GM23338 (cell line): ENCODE measurements around the gene PPP2R5C. TPM values are rescaled to one million over a fixed set of nuclear protein-coding genes. Genes with fewer than 3 reads are reported as not detected.

Experiments
- ATAC-seq: fragments of 200-7000 bp; cut with Tn5 transposase; 3 replicates; pipeline ENCODE4 v1.9.1; 2020
- DNase-seq: peaks from one replicate; pipeline ENCODE4 v3.0.0-alpha.2; 2015; ENCODE audit warnings: low spot score
- H2AFZ ChIP-seq: fragments of 200-600 bp; sonication (generic); 2 replicates; pipeline ENCODE4 v1.8.0; 2016; ENCODE audit warnings: antibody characterized with exemption, mild to moderate bottlenecking, moderate library complexity
- H3F3A ChIP-seq: fragments of 200-600 bp; sonication (generic); replicated peaks from 2 replicates; pipeline ENCODE4 v1.8.0; 2017; ENCODE audit warnings: antibody characterized with exemption, mixed run types, low read depth
- H3K27ac ChIP-seq: fragments of 200-600 bp; sonication (generic); 2 replicates; pipeline ENCODE4 v1.6.1; 2016; ENCODE audit warnings: low read depth
- H3K27me3 ChIP-seq: fragments of 200-600 bp; sonication (generic); 2 replicates; pipeline ENCODE4 v1.8.0; 2016; ENCODE audit warnings: mild to moderate bottlenecking, mixed run types, moderate library complexity; ENCODE audit not compliant: insufficient read depth
- H3K36me3 ChIP-seq: fragments of 200-600 bp; sonication (generic); 2 replicates; pipeline ENCODE4 v1.8.0; 2016; ENCODE audit warnings: mild to moderate bottlenecking; ENCODE audit not compliant: insufficient read depth
- H3K4me1 ChIP-seq: fragments of 200-600 bp; sonication (generic); 2 replicates; pipeline ENCODE4 v1.8.0; 2016; ENCODE audit warnings: mild to moderate bottlenecking, moderate library complexity; ENCODE audit not compliant: insufficient read depth
- H3K4me2 ChIP-seq: fragments of 200-600 bp; sonication (generic); 2 replicates; pipeline ENCODE4 v1.7.1; 2017; ENCODE audit warnings: mixed run types
- H3K4me3 ChIP-seq: fragments of 200-600 bp; sonication (generic); 2 replicates; pipeline ENCODE4 v1.6.1; 2016; ENCODE audit warnings: mixed run types
- H3K79me2 ChIP-seq: fragments of 200-600 bp; sonication (generic); replicated peaks from 2 replicates; pipeline ENCODE4 v1.8.0; 2017; ENCODE audit warnings: mild to moderate bottlenecking; ENCODE audit not compliant: insufficient read depth
- H3K9me2 ChIP-seq: fragments of 200-600 bp; sonication (generic); 2 replicates; pipeline ENCODE4 v1.8.0; 2017; ENCODE audit not compliant: insufficient read depth
- H4K20me1 ChIP-seq: fragments of 200-600 bp; sonication (generic); replicated peaks from 2 replicates; pipeline ENCODE4 v1.8.0; 2017; ENCODE audit warnings: mild to moderate bottlenecking; ENCODE audit not compliant: insufficient read depth
- H3K27ac Mint-ChIP-seq: 2 replicates; pipeline ENCODE4 v1.8.0; 2020; ENCODE audit warnings: inconsistent platforms, mild to moderate bottlenecking, moderate library complexity, mixed read lengths
- H3K27me3 Mint-ChIP-seq: 3 replicates; pipeline ENCODE4 v1.8.0; 2022; ENCODE audit warnings: low read depth, mild to moderate bottlenecking, moderate library complexity, mixed read lengths, inconsistent platforms; ENCODE audit not compliant: insufficient read depth, poor library complexity
- H3K36me3 Mint-ChIP-seq: 3 replicates; pipeline ENCODE4 v1.8.0; 2021; ENCODE audit warnings: low read depth, mild to moderate bottlenecking, inconsistent platforms, moderate library complexity, mixed read lengths
- H3K4me1 Mint-ChIP-seq: 3 replicates; pipeline ENCODE4 v1.8.0; 2020; ENCODE audit warnings: mild to moderate bottlenecking, inconsistent platforms, mixed read lengths
- H3K4me3 Mint-ChIP-seq: 3 replicates; pipeline ENCODE4 v1.8.0; 2021; ENCODE audit warnings: moderate library complexity, mild to moderate bottlenecking, inconsistent platforms, mixed read lengths
- H3K9me3 Mint-ChIP-seq: 3 replicates; pipeline ENCODE4 v1.8.0; 2020; ENCODE audit warnings: moderate library complexity, mild to moderate bottlenecking, inconsistent platforms, mixed read lengths
- CREB1 ChIP-seq: fragments of 250-450 bp; sonication (Bioruptor Pico); IDR thresholded peaks from 2 replicates; pipeline ENCODE4 v1.5.0; 2020; ENCODE audit warnings: low read depth, mild to moderate bottlenecking, moderate library complexity
- ETS1 ChIP-seq: IDR thresholded peaks from 2 replicates; pipeline ENCODE4 v1.6.1; 2016; ENCODE audit warnings: antibody characterized with exemption
- EZH2 ChIP-seq: fragments of 200-600 bp; sonication (generic); IDR thresholded peaks from one replicate; pipeline ENCODE4 v1.8.0; 2017; ENCODE audit warnings: antibody characterized with exemption, mild to moderate bottlenecking, low read depth; ENCODE audit not compliant: unreplicated experiment
- EZH2phosphoT487 ChIP-seq: fragments of 200-600 bp; sonication (generic); IDR thresholded peaks from one replicate; pipeline ENCODE4 v1.8.1; 2018; ENCODE audit warnings: antibody characterized with exemption; ENCODE audit not compliant: unreplicated experiment
- JUNB ChIP-seq: IDR thresholded peaks from one replicate; pipeline ENCODE4 v1.6.1; 2016; ENCODE audit warnings: antibody characterized with exemption; ENCODE audit not compliant: unreplicated experiment
- REST ChIP-seq: IDR thresholded peaks from one replicate; pipeline ENCODE4 v1.6.1; 2018; ENCODE audit warnings: antibody characterized with exemption; ENCODE audit not compliant: unreplicated experiment
- STAT1 ChIP-seq: IDR thresholded peaks from one replicate; pipeline ENCODE4 v1.6.1; 2016; ENCODE audit warnings: antibody characterized with exemption; ENCODE audit not compliant: unreplicated experiment
- ZNF114 ChIP-seq: fragments of 250-450 bp; sonication (Bioruptor Pico); IDR thresholded peaks from 2 replicates; pipeline ENCODE4 v1.5.0; 2020; ENCODE audit warnings: mild to moderate bottlenecking, moderate library complexity
- ZNF462 ChIP-seq: fragments of 250-450 bp; sonication (Bioruptor Pico); IDR thresholded peaks from 2 replicates; pipeline ENCODE4 v1.5.0; 2020; ENCODE audit warnings: mild to moderate bottlenecking, moderate library complexity
- polyA plus RNA-seq: library from polyadenylated mRNA; unstranded; fragments of >200 nt; fragmentation: Nextera tagmentation; extraction: Ambion mirVana; gene quantifications from 2 replicates; pipeline ENCODE4 v1.2.1, GENCODE V29; 2016
- total RNA-seq: library from RNA; depleted of rRNA; stranded (reverse); fragments of >200 nt; shearing (Covaris generic); gene quantifications from 2 replicates; pipeline ENCODE4 v1.2.3, GENCODE V29; 2014

PPP2R5C gene
- total and polyA plus RNA-seq, 2 experiments from 2014 or later = 75.4 to 79.7 TPM

GRCh38 chr14:101754893-101755292 is 6.6 kb upstream of the PPP2R5C start (continued):
- TF ChIP-seq ZNF462 (CRISPR knock-in tag) (no peak), ETS1 (no peak)

- H3F3A ChIP-seq = no peaks in the 10 kb centered on the region
- peaks cover 17% of the 10 kb centered on the region for H3K27me3 ChIP-seq
- H3K9me2 ChIP-seq = no peaks in the 10 kb centered on the region
- H3K27ac ChIP-seq = no peak overlapping the region
- no peak overlapping the region for H3K27ac Mint-ChIP-seq
- no peaks in the 10 kb centered on the region for H3K79me2 ChIP-seq
- TF ChIP-seq ZNF114 (no peak), CREB1 (CRISPR knock-in tag) (no peak), REST (no peak), ETS1 (no peak), EZH2 (no peak), EZH2phosphoT487 (no peak), JUNB (no peak), STAT1 (no peak)
- H3K27me3 Mint-ChIP-seq = peaks cover 11% of the 10 kb centered on the region
- H3K4me3 Mint-ChIP-seq = no peak overlapping the region
- peaks cover 7% of the 10 kb centered on the region for H3K4me1 Mint-ChIP-seq
- no peak overlapping the region for H2AFZ ChIP-seq
- ATAC-seq (no peak), DNase-seq (no peak)
- no peaks in the 10 kb centered on the region; the same call in 2 of the 3 replicates for H3K36me3 Mint-ChIP-seq
- peaks cover 5% of the 10 kb centered on the region for H3K4me1 ChIP-seq
- peaks cover 4% of the 10 kb centered on the region for H3K9me3 Mint-ChIP-seq
- H3K4me3 ChIP-seq = no peak overlapping the region
- H4K20me1 ChIP-seq = no peaks in the 10 kb centered on the region
- no peaks in the 10 kb centered on the region for H3K36me3 ChIP-seq
- no peak overlapping the region for H3K4me2 ChIP-seq
Observed at GRCh38 chr14:101755591-101756324, 5.8 kb upstream of the PPP2R5C start.
